ENCODE measurements around the gene CRB1.

DNA sequence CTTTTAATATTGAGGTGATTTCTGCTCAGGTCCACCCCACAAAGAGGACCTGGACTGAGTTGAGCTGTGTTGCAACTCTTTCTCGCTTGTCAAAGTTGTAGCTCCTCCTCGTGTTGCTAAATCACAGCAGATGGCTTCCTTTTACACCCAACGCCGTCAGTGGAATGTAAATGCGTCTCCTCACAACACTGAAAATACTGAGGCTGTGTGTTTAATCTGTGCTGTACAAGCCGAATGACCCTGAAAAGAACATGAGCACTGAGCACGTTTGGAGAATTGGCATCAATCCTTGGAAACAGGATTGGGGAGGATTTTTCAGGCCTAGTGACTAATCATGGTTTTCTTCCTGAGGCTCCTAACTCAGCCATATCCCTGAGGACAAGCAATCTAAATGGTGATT is 196.0 kb downstream of the CRB1 start:
- no peak for TF ChIP-seq CTCF (IDR thresholded peaks at IDR 0.05; ENCODE audit: insufficient read depth, low read depth, low read length)
- TF ChIP-seq EZH2 (IDR thresholded peaks at IDR 0.05; ENCODE audit: insufficient read depth, low read length) = no peak

Measured in astrocyte (in vitro differentiated cells and primary cell).